Measurements from ENCODE around the gene SNX32. TPM values are rescaled to one million over a fixed set of nuclear protein-coding genes. Genes with fewer than 3 reads are reported as not detected.

The SNX32 gene
- total RNA-seq, 1 experiment from 2014 or later = 0.16 TPM

DNA sequence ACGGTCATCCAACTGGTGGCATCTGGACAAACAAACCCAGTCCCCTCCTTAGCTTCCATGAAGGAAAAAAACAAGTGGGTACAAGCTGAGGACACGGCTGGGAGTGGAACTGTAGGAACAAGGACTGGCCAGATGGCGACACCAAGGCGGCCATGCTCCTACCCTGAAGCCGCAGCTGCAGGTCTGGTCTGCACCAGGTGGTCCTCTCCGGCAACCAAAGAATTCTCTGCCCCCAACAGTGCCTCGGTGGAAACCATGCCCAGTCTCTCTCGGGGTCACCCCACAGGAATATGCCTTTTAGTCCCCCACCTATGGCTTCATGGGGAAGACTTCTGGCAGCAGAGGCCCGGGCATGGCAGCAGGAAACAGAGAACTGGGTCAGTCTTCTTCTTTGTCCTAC lies 24.3 kb upstream of the SNX32 start:
- H3K4me3 ChIP-seq = no peak overlapping the region
- DNase-seq (ENCODE audit: low read depth in 1 of 2, low spot score in 2 of 2) = no peak
- H3K36me3 ChIP-seq = no peaks in the 10 kb centered on the region
- H3K27me3 ChIP-seq (replicated peaks) = peaks cover 76% of the 10 kb centered on the region
- no peaks in the 10 kb centered on the region for H3K9me3 ChIP-seq (replicated peaks)
- H3K4me1 ChIP-seq (replicated peaks) = no peaks in the 10 kb centered on the region
- H3K27ac ChIP-seq = no peak overlapping the region

DNA sequence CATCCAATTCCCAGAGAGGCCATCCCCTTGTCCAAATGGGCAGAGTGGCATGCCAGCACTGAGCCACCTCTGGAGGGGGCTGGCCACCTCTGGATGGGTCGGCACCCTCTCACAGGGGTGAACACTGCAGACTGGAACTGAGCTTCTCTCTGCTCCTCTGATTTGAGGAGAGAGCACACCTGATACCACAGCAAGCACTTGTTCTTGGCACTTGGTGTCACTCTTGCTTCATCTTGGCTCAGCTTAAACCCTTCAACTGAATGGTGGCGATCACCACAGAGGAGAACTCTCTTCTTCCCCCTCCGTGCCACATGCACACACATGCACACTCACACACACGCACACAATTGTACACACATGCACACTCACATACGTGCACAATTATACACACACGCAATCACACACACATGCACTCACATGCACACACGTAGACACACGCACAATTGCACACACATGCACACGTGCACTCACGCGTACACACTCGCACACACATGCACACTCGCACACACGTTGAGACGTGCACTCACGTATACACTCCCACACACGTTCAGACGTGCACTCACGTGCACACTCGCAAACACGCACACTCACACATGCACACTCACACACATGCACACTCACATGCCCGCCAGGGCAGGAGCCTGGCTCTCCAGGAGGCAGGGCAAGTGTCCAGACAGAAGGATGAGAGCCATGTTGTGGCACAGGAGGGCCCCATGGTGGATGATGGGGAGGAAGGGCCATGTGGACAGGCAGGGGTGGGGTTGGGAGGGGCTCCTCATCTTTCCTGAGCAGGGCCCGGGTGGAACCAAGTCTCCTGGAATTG lies 23.5 kb upstream of the SNX32 start:
- H3K27ac ChIP-seq = no peak overlapping the region
- no peak for DNase-seq (ENCODE audit: low read depth in 1 of 2, low spot score in 2 of 2)
- H3K4me1 ChIP-seq (replicated peaks) = no peaks in the 10 kb centered on the region
- H3K27me3 ChIP-seq (replicated peaks) = peaks cover 68% of the 10 kb centered on the region
- H3K36me3 ChIP-seq = no peaks in the 10 kb centered on the region
- H3K4me3 ChIP-seq = no peak overlapping the region
- H3K9me3 ChIP-seq (replicated peaks) = no peaks in the 10 kb centered on the region

DNA sequence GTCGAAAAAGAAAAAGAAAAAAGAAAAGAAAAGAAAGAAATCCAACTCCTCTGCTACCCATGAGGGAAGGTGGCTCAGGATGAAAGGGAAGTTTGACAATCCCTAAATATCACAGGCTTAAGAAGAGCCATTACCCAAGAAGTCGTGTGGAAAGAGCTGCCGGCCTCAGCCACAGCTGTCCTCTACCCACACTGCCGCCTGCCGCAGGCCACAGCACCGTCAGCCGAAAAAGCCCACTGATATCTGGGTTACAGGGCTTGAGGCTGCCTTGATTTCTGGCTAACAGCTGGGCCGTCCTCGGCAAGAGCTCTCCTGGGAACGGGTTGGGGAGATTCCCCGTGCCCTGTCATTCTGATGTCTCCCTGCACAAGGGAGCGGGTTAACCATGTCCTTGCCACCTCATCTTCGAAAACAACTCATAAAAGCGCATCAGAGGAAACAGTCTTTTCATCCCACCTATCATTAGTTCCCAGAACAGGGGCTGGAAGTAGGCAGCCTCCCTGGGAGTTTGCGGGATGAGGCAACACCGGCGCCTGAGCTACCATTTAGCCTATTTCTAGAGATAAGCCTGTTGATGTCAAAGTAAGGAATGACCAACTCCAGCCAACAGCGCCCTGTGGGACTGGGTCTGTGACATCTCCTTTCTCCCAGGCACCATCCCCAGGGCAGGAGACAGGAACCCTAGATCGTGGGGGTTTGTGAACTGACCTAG lies 21.8 kb upstream of the SNX32 start:
- H3K4me1 ChIP-seq (replicated peaks) = no peaks in the 10 kb centered on the region
- no peak overlapping the region for H3K4me3 ChIP-seq
- H3K9me3 ChIP-seq (replicated peaks) = no peaks in the 10 kb centered on the region
- no peak for DNase-seq (ENCODE audit: low read depth in 1 of 2, low spot score in 2 of 2)
- H3K27me3 ChIP-seq (replicated peaks) = peaks cover 52% of the 10 kb centered on the region
- no peaks in the 10 kb centered on the region for H3K36me3 ChIP-seq
- H3K27ac ChIP-seq = no peak overlapping the region

DNA sequence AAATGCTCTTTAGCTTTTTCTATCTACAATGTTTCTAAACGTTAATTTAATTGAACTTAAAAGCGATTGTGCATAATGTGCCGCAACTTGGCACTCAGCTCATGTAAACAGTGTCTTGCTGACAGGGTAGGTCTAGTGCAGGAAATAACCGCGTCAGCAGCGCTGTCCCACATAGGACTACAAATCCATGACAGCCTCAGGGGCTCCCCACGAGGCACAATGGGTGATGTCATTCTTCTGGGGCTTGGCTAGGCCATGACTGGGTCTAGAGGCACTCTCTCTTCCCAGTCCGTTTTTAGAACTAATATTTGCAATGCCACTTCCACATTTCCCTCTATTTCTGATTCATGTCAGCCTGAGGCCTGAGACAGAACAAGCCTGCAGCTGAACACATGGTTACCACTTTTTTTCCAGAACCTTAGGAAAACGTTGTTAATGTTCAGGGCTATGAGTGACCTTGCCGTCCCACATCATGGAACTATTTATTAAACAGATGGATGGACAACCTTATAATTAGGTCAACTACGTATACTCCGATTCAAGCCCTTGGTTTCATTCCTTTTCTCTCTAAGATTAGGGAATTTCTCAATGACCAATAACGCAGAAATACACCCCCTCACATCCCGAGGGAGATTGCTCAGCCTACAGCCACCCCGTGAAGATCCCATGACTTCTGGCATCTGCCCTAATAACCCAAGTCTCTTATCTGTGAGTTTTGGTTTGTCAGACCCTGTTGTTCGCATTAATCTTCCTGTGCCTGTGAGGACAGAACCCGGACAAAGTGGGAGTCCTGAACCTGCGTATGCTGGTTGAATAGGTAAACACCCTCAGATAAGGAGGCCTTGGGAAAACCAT lies 19.4 kb upstream of the SNX32 start:
- DNase-seq (ENCODE audit: low read depth in 1 of 2, low spot score in 2 of 2) = no peak
- H3K4me3 ChIP-seq = no peak overlapping the region
- no peak overlapping the region for H3K27ac ChIP-seq

DNA sequence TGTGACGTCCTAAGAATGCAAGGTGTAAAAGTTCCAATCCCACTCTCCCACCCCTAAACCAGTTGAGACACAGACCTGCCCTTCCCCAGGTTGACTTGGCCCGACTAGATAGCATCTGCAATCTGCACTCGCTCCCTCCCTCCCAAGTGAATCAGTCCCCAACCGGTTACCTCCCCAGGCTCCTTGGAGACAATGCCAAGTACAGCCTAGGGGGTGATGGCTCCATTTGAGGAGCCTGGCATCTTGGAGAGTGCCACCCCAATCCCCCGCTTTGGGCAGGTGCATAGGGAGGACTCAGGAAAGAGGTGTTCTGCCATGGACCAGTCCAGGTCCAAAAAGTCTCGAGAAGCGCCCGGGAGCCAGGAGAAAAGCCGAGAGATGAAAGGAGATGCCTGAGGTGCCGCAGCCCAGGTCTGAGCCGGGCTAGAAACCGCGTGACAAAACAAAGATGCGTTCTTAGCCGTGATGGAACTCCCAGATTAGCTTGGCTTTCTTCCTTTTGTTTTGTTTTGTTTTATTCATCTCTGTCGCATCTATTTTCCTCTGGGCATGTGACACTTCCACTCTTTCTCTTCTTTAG lies 18.7 kb upstream of the SNX32 start:
- H3K27me3 ChIP-seq (replicated peaks) = peaks cover 22% of the 10 kb centered on the region

More for the DNA sequence above, 19.4 kb upstream of the SNX32 start:
- Histone ChIP-seq H3K4me1 (replicated peaks) (peaks cover 10% of the 10 kb centered on the region), H3K36me3 (no peaks in the 10 kb centered on the region), H3K27me3 (replicated peaks) (peaks cover 30% of the 10 kb centered on the region), H3K9me3 (replicated peaks) (peaks cover 4% of the 10 kb centered on the region; the same call in 1 of the 2 replicates)

DNA sequence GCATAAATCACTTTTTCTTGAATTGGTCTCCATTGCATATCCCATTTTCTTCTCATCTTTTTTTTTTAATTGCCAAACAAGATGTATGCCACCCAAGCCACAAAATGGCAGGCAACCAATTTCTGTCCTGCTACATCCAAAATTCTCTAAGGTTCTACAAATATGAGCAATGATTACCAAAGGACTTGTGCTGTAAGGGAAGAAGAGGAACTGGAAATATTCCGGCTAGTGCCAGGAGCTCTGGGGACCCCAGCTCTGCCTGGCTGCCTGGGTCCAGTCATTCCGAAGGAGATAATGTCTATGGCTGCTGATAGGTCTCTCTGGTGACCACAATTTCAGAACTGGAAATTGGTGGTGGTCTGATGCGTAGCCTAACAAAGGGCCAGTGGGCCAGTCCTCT lies 17.1 kb upstream of the SNX32 start:
- no peak for DNase-seq (ENCODE audit: low read depth in 1 of 2, low spot score in 2 of 2)
- H3K27me3 ChIP-seq (replicated peaks) = peaks cover 8% of the 10 kb centered on the region
- H3K9me3 ChIP-seq (replicated peaks) = peaks cover 4% of the 10 kb centered on the region; the same call in 1 of the 2 replicates
- H3K36me3 ChIP-seq = no peaks in the 10 kb centered on the region
- peaks cover 10% of the 10 kb centered on the region for H3K4me1 ChIP-seq (replicated peaks)
- no peak overlapping the region for H3K4me3 ChIP-seq
- H3K27ac ChIP-seq = no peak overlapping the region

More for the DNA sequence above, 18.7 kb upstream of the SNX32 start:
- no peak for DNase-seq (ENCODE audit: low read depth in 1 of 2, low spot score in 2 of 2)
- Histone ChIP-seq H3K36me3 (no peaks in the 10 kb centered on the region), H3K9me3 (replicated peaks) (peaks cover 4% of the 10 kb centered on the region; the same call in 1 of the 2 replicates), H3K4me1 (replicated peaks) (peaks cover 10% of the 10 kb centered on the region), H3K27ac (no peak overlapping the region), H3K4me3 (no peak overlapping the region)

DNA sequence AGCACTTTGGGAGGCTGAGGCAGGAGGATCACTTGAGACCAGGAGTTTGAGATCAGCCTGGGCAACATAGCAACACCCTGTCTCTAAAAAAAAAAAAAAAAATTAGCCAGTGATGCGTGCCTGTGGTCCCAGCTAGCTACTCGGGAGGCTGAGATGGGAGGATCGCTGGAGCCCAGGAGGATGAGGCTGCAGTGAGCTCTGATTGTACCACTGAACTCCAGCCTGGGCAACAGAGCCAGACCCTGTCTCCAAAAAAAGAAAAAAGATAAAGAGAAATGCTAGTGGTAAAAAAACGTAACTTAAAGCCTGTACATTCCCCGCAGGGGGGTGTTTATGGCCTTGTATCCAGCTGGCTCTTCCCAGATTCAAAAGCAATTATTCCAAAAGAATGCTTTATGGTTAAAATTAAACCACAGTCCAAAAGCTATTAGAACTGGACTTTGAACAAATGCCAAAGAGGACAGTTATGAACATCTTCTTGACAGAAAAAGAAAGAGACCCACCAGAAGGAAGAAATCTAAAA lies 16.4 kb upstream of the SNX32 start:
- peak overlapping the region; percentile 52 for H3K4me3 ChIP-seq
- DNase-seq (ENCODE audit: low read depth in 1 of 2, low spot score in 2 of 2) = no peak
- H3K27me3 ChIP-seq (replicated peaks) = peaks cover 1% of the 10 kb centered on the region; the same call in 1 of the 2 replicates
- peaks cover 4% of the 10 kb centered on the region; the same call in 1 of the 2 replicates for H3K9me3 ChIP-seq (replicated peaks)
- H3K36me3 ChIP-seq = no peaks in the 10 kb centered on the region
- no peak overlapping the region for H3K27ac ChIP-seq
- peaks cover 10% of the 10 kb centered on the region for H3K4me1 ChIP-seq (replicated peaks)

DNA sequence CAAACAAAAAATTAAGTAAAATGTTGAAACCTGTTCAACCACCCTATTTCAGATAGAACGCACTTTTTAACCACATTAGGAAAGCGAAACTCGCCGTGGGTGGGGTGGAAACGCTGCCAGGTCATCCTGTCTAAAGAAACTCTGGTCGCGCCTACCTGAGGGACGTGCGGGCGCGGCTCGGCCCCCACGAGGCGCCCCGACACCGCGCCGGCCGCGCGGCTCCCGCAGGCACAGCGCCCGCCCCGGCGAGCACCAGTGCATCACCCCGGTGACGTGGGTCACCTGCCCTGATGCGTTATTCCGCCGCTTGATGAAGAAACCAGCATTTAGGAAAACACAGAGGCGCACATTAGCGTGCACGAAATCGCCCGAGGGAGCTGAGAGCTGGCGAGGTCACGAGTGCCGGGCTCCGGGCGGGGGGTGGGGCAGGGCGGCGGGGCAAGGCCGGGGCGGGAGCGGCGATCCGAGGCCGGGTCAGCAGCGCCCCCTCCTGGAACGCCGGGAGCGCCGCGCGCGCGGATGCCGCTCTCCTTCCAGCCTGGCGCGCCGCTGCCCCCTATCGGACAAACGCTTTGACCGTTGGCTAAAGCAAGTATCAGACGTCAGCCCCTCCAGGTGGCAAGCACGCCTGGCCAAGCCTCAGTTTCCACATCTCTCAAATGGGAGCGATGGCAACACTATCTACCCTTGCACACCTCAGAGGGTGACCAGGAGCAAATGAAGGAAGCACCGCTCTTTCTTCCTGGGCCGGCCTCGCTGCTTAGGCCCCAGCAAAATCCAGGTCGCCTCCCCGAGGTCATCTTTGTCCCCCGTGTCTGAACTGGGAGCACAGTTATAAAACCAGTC lies 15.7 kb upstream of the SNX32 start:
- peak overlapping the region; percentile 52 for H3K4me3 ChIP-seq
- peaks cover 4% of the 10 kb centered on the region; the same call in 1 of the 2 replicates for H3K27me3 ChIP-seq (replicated peaks)
- H3K9me3 ChIP-seq (replicated peaks) = peaks cover 4% of the 10 kb centered on the region; the same call in 1 of the 2 replicates
- DNase-seq (ENCODE audit: low read depth in 1 of 2, low spot score in 2 of 2) = peak; percentile 94 to 98
- no peaks in the 10 kb centered on the region for H3K36me3 ChIP-seq
- H3K27ac ChIP-seq = no peak overlapping the region
- H3K4me1 ChIP-seq (replicated peaks) = peaks cover 10% of the 10 kb centered on the region

DNA sequence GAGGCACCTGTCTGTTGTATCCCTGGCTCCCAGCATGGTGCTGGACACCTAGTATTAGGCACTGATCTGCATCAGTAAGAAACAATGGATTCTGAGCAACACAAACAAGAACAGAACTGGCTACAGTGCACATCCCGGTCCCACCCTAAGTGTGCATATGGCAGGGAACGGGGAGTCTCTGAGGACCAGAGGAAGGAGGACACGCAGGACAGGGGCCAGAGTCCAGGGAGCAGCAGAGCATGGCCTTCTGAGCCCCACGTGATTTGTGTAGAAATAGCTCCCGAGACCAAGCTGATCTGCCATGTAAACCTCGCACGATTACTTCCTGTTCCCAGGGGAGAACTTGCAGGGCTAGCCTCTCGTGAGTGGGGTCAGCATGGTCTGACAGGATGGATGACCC lies 12.7 kb upstream of the SNX32 start:
- Histone ChIP-seq H3K27me3 (replicated peaks) (peaks cover 4% of the 10 kb centered on the region; the same call in 1 of the 2 replicates), H3K36me3 (no peaks in the 10 kb centered on the region), H3K4me1 (replicated peaks) (peaks cover 10% of the 10 kb centered on the region), H3K9me3 (replicated peaks) (peaks cover 4% of the 10 kb centered on the region; the same call in 1 of the 2 replicates), H3K27ac (no peak overlapping the region), H3K4me3 (no peak overlapping the region)
- DNase-seq (ENCODE audit: low read depth in 1 of 2, low spot score in 2 of 2) = no peak

DNA sequence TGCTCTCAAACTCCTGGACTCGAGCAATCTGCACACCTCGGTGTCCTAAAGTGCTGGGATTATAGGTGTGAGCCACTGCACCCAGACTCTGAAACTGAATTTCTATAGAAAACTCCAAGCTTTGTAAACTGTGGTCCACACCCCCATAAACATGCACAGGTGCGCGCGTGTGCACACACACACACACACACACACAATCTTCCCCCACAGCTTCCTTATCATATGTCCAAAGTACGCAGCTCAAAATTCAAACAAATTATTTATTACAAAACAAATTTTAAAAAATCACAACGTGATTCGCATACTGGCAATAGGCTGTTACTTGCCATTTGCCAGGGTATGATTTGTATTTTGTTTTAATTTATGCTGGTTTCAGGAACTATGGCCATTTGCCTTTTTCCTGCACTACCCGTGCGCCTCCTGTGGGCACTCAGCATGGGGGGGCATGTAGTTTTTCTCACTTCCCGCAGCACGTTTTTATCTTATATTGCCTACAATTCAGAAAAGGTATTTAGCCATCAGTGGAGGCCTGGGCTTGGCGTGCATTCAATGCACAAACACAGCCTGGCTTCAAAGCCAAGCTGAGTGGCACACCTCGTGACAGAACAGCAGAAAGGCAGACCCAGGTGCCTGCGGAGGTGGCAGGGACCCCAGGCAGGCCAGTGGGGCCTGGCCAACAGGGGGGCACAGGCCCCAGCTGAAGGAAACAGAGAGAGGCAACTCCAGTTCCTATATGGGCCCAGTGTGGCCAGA lies 10.8 kb upstream of the SNX32 start:
- H3K9me3 ChIP-seq (replicated peaks) = peaks cover 4% of the 10 kb centered on the region; the same call in 1 of the 2 replicates
- H3K4me3 ChIP-seq = no peak overlapping the region
- H3K36me3 ChIP-seq = no peaks in the 10 kb centered on the region
- no peak overlapping the region for H3K27ac ChIP-seq
- peaks cover 9% of the 10 kb centered on the region for H3K27me3 ChIP-seq (replicated peaks)
- DNase-seq (ENCODE audit: low read depth in 1 of 2, low spot score in 2 of 2) = no peak
- peaks cover 3% of the 10 kb centered on the region for H3K4me1 ChIP-seq (replicated peaks)

DNA sequence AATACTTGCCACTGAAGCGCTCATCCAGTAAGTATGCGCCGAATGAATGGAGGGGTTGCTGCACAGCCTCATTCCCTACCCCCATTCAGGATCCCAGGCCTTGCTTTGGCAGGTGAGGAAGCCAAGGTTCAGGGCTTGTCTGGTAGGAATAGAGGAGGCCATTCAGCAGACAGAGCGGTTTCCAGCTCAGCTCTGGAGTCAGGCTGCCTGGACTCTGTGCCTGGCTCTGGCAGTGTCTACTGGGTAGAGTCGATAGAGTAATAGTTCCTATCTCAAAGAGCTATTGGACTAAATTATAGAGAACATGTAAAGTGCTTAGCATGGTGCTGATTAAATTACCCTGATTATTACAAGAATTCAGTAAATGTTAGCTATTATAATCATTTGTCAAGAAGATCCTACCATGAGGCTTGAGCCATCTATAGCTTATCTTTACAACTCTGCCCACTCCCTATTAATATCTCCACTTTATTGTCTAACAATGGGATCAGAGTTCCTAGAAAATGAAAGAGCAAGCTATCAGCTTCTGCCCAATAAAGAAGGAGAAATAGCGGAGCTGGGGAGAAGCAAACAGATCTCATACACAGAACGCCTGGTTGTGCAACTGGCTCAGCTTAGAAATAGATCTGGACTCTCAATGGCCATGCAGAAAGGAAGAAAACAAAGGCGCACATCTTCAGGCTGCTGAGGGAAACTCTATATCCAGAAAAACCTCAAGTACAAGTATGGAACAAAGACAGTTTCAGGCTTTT lies 6.6 kb upstream of the SNX32 start:
- Histone ChIP-seq H3K4me1 (replicated peaks) (no peaks in the 10 kb centered on the region), H3K4me3 (no peak overlapping the region), H3K27ac (no peak overlapping the region), H3K27me3 (replicated peaks) (peaks cover 38% of the 10 kb centered on the region), H3K9me3 (replicated peaks) (no peaks in the 10 kb centered on the region; the same call in 1 of the 2 replicates), H3K36me3 (no peaks in the 10 kb centered on the region)
- DNase-seq (ENCODE audit: low read depth in 1 of 2, low spot score in 2 of 2) = no peak
